ENCODE measurements around the gene GPR153.
A peak's percentile ranks its signal among the peaks of the same experiment; 100 is the strongest.
"Not testable (repeated sequence)": the region's sequence is repeated elsewhere in the genome, so short reads cannot be mapped to it uniquely, and the experiment has no call there.

The GPR153 gene

GRCh38 chr1:6237093-6237492 lies 23.8 kb downstream of the GPR153 start:
- H3K36me3 ChIP-seq (ENCODE audit: insufficient read depth, low read length): peaks cover 15% of the 10 kb centered on the region
- H3K9me3 ChIP-seq (ENCODE audit: low read length): no peaks in the 10 kb centered on the region
- H3K27me3 ChIP-seq (ENCODE audit: control insufficient read depth in 1 of 2, insufficient read depth in 2 of 2, low read length in 2 of 2): peaks cover 28 to 35% of the 10 kb centered on the region in 2 donors
- no peak overlapping the region for H3K9ac ChIP-seq (ENCODE audit: low read length)
- no peak overlapping the region for H3K27ac ChIP-seq (ENCODE audit: low read depth, low read length)
- no peak overlapping the region for H3K4me3 ChIP-seq (ENCODE audit: low read depth in 1 of 2, low read length in 2 of 2)
- H3K4me1 ChIP-seq (ENCODE audit: insufficient read depth, low read length): peaks cover 10% of the 10 kb centered on the region

- H3K4me1 ChIP-seq (ENCODE audit: insufficient read depth, low read length): peaks cover 10% of the 10 kb centered on the region
- H3K9ac ChIP-seq (ENCODE audit: low read length): peak overlapping the region; percentile 57
- peaks cover 10 to 18% of the 10 kb centered on the region in 2 donors for H3K27me3 ChIP-seq (ENCODE audit: control insufficient read depth in 1 of 2, insufficient read depth in 2 of 2, low read length in 2 of 2)
- no peak overlapping the region for H3K27ac ChIP-seq (ENCODE audit: low read depth, low read length)
- H3K9me3 ChIP-seq (ENCODE audit: low read length): no peaks in the 10 kb centered on the region
- H3K36me3 ChIP-seq (ENCODE audit: insufficient read depth, low read length): peaks cover 27% of the 10 kb centered on the region
- H3K4me3 ChIP-seq (ENCODE audit: low read depth in 1 of 2, low read length in 2 of 2): peak overlapping the region; percentile 70 to 90
These were observed 25.6 kb downstream of the GPR153 start for GRCh38 chr1:6235296-6235677.

GRCh38 chr1:6234502-6235295 lies 26.2 kb downstream of the GPR153 start:
- Histone ChIP-seq H3K36me3 (ENCODE audit: insufficient read depth, low read length) (peaks cover 27% of the 10 kb centered on the region), H3K9me3 (ENCODE audit: low read length) (no peaks in the 10 kb centered on the region), H3K4me3 (ENCODE audit: low read depth in 1 of 2, low read length in 2 of 2) (peak overlapping the region; percentile 70 to 90), H3K27me3 (ENCODE audit: control insufficient read depth in 1 of 2, insufficient read depth in 2 of 2, low read length in 2 of 2) (peaks cover 5 to 13% of the 10 kb centered on the region in 2 donors), H3K27ac (ENCODE audit: low read depth, low read length) (no peak overlapping the region), H3K9ac (ENCODE audit: low read length) (peak overlapping the region; percentile 57), H3K4me1 (ENCODE audit: insufficient read depth, low read length) (peaks cover 10% of the 10 kb centered on the region)

GRCh38 chr1:6233376-6233775 lies 27.5 kb downstream of the GPR153 start:
- Histone ChIP-seq H3K27ac (ENCODE audit: low read depth, low read length) (no peak overlapping the region), H3K36me3 (ENCODE audit: insufficient read depth, low read length) (peaks cover 27% of the 10 kb centered on the region), H3K4me1 (ENCODE audit: insufficient read depth, low read length) (peaks cover 10% of the 10 kb centered on the region), H3K9ac (ENCODE audit: low read length) (no peak overlapping the region), H3K9me3 (ENCODE audit: low read length) (no peaks in the 10 kb centered on the region), H3K4me3 (ENCODE audit: low read depth in 1 of 2, low read length in 2 of 2) (no peak overlapping the region), H3K27me3 (ENCODE audit: control insufficient read depth in 1 of 2, insufficient read depth in 2 of 2, low read length in 2 of 2) (peaks cover 0 to 2% of the 10 kb centered on the region in 2 donors)

- Histone ChIP-seq H3K9me3 (ENCODE audit: low read length) (no peaks in the 10 kb centered on the region), H3K27me3 (ENCODE audit: control insufficient read depth in 1 of 2, insufficient read depth in 2 of 2, low read length in 2 of 2) (no peaks in the 10 kb centered on the region), H3K4me1 (ENCODE audit: insufficient read depth, low read length) (no peaks in the 10 kb centered on the region), H3K4me3 (ENCODE audit: low read depth in 1 of 2, low read length in 2 of 2) (no peak overlapping the region), H3K27ac (ENCODE audit: low read depth, low read length) (no peak overlapping the region), H3K9ac (ENCODE audit: low read length) (no peak overlapping the region), H3K36me3 (ENCODE audit: insufficient read depth, low read length) (peaks cover 31% of the 10 kb centered on the region)
These were observed 35.2 kb downstream of the GPR153 start for GRCh38 chr1:6225651-6226050.

- Histone ChIP-seq H3K27ac (ENCODE audit: low read depth, low read length) (no peak overlapping the region), H3K27me3 (ENCODE audit: control insufficient read depth in 1 of 2, insufficient read depth in 2 of 2, low read length in 2 of 2) (no peaks in the 10 kb centered on the region), H3K4me3 (ENCODE audit: low read depth in 1 of 2, low read length in 2 of 2) (no peak overlapping the region), H3K9me3 (ENCODE audit: low read length) (no peaks in the 10 kb centered on the region), H3K36me3 (ENCODE audit: insufficient read depth, low read length) (peaks cover 31% of the 10 kb centered on the region), H3K4me1 (ENCODE audit: insufficient read depth, low read length) (no peaks in the 10 kb centered on the region), H3K9ac (ENCODE audit: low read length) (no peak overlapping the region)
These were observed 36.2 kb downstream of the GPR153 start for GRCh38 chr1:6224718-6225117.

GRCh38 chr1:6223617-6224016 lies 37.3 kb downstream of the GPR153 start:
- Histone ChIP-seq H3K27me3 (ENCODE audit: control insufficient read depth in 1 of 2, insufficient read depth in 2 of 2, low read length in 2 of 2) (no peaks in the 10 kb centered on the region), H3K4me3 (ENCODE audit: low read depth in 1 of 2, low read length in 2 of 2) (no peak overlapping the region), H3K36me3 (ENCODE audit: insufficient read depth, low read length) (peaks cover 31% of the 10 kb centered on the region), H3K9ac (ENCODE audit: low read length) (no peak overlapping the region), H3K4me1 (ENCODE audit: insufficient read depth, low read length) (no peaks in the 10 kb centered on the region), H3K9me3 (ENCODE audit: low read length) (no peaks in the 10 kb centered on the region), H3K27ac (ENCODE audit: low read depth, low read length) (no peak overlapping the region)

GRCh38 chr1:6222636-6223035 lies 38.3 kb downstream of the GPR153 start:
- Histone ChIP-seq H3K9me3 (ENCODE audit: low read length) (no peaks in the 10 kb centered on the region), H3K4me3 (ENCODE audit: low read depth in 1 of 2, low read length in 2 of 2) (no peak overlapping the region), H3K9ac (ENCODE audit: low read length) (no peak overlapping the region), H3K4me1 (ENCODE audit: insufficient read depth, low read length) (no peaks in the 10 kb centered on the region), H3K27me3 (ENCODE audit: control insufficient read depth in 1 of 2, insufficient read depth in 2 of 2, low read length in 2 of 2) (no peaks in the 10 kb centered on the region), H3K36me3 (ENCODE audit: insufficient read depth, low read length) (peaks cover 31% of the 10 kb centered on the region), H3K27ac (ENCODE audit: low read depth, low read length) (no peak overlapping the region)

- H3K36me3 ChIP-seq (ENCODE audit: insufficient read depth, low read length): peaks cover 23% of the 10 kb centered on the region
- H3K27ac ChIP-seq (ENCODE audit: low read depth, low read length): no peak overlapping the region
These were observed 39.6 kb downstream of the GPR153 start for GRCh38 chr1:6221210-6221784.

GRCh38 chr1:6220236-6220635 lies 40.7 kb downstream of the GPR153 start:
- H3K4me3 ChIP-seq (ENCODE audit: low read depth in 1 of 2, low read length in 2 of 2): no peak overlapping the region
- peaks cover 20% of the 10 kb centered on the region for H3K36me3 ChIP-seq (ENCODE audit: insufficient read depth, low read length)
- H3K4me1 ChIP-seq (ENCODE audit: insufficient read depth, low read length): no peaks in the 10 kb centered on the region
- no peaks in the 10 kb centered on the region for H3K9me3 ChIP-seq (ENCODE audit: low read length)
- no peak overlapping the region for H3K9ac ChIP-seq (ENCODE audit: low read length)
- H3K27me3 ChIP-seq (ENCODE audit: control insufficient read depth in 1 of 2, insufficient read depth in 2 of 2, low read length in 2 of 2): no peaks in the 10 kb centered on the region
- H3K27ac ChIP-seq (ENCODE audit: low read depth, low read length): no peak overlapping the region

More at GRCh38 chr1:6221210-6221784, 39.6 kb downstream of the GPR153 start:
- no peaks in the 10 kb centered on the region for H3K9me3 ChIP-seq (ENCODE audit: low read length)
- no peak overlapping the region for H3K9ac ChIP-seq (ENCODE audit: low read length)
- no peaks in the 10 kb centered on the region for H3K27me3 ChIP-seq (ENCODE audit: control insufficient read depth in 1 of 2, insufficient read depth in 2 of 2, low read length in 2 of 2)
- no peak overlapping the region for H3K4me3 ChIP-seq (ENCODE audit: low read depth in 1 of 2, low read length in 2 of 2)
- H3K4me1 ChIP-seq (ENCODE audit: insufficient read depth, low read length): no peaks in the 10 kb centered on the region

GRCh38 chr1:6219641-6220040 lies 41.3 kb downstream of the GPR153 start:
- H3K9me3 ChIP-seq (ENCODE audit: low read length); H3K27ac ChIP-seq (ENCODE audit: low read depth, low read length); H3K4me3 ChIP-seq (ENCODE audit: low read depth in 1 of 2, low read length in 2 of 2); H3K4me1 ChIP-seq (ENCODE audit: insufficient read depth, low read length); H3K27me3 ChIP-seq (ENCODE audit: control insufficient read depth in 1 of 2, insufficient read depth in 2 of 2, low read length in 2 of 2); H3K9ac ChIP-seq (ENCODE audit: low read length): not testable (repeated sequence)
- H3K36me3 ChIP-seq (ENCODE audit: insufficient read depth, low read length): peaks cover 14% of the 10 kb centered on the region
